Suprapubic skin (tissue), 4 donors: ENCODE data around the gene SLC6A11. TPM values are rescaled to one million over a fixed set of nuclear protein-coding genes. Genes with fewer than 3 reads are reported as not detected.

Experiments
- DNase-seq, 2 donors: peaks; one replicate each; pipeline ENCODE4 v3.0.0-alpha.2; 2019; ENCODE audit warnings: low spot score in 2 of 2
- H3K27ac ChIP-seq: fragments of 200-600 bp; sonication (generic); one replicate; pipeline ENCODE4 v1.5.1; 2019
- H3K27me3 ChIP-seq: fragments of 200-600 bp; sonication (generic); one replicate; pipeline ENCODE4 v1.5.1; 2019
- H3K36me3 ChIP-seq: fragments of 200-600 bp; sonication (generic); one replicate; pipeline ENCODE4 v1.5.1; 2019
- H3K4me1 ChIP-seq: fragments of 200-600 bp; sonication (generic); one replicate; pipeline ENCODE4 v1.5.1; 2019
- H3K4me3 ChIP-seq: fragments of 200-600 bp; sonication (generic); one replicate; pipeline ENCODE4 v1.5.1; 2019; ENCODE audit warnings: mild to moderate bottlenecking
- H3K9me3 ChIP-seq: fragments of 200-600 bp; sonication (generic); one replicate; pipeline ENCODE4 v1.5.1; 2019
- EP300 ChIP-seq: sonication (generic); formaldehyde crosslinking; IDR thresholded peaks from one replicate; pipeline ENCODE4 v1.6.1; 2017; ENCODE audit warnings: antibody characterized with exemption
- POLR2A ChIP-seq, 2 donors: fragments of 450-650 bp; IDR thresholded peaks; one replicate each; pipeline ENCODE4 v1.6.1; 2017; ENCODE audit warnings: antibody characterized with exemption in 2 of 2, mild to moderate bottlenecking in 2 of 2, moderate library complexity in 2 of 2
- POLR2AphosphoS5 ChIP-seq, 3 donors: sonication (generic); formaldehyde crosslinking; IDR thresholded peaks; one replicate each; pipeline ENCODE4 v1.6.1; 2017; ENCODE audit warnings: antibody characterized with exemption in 3 of 3
- WGBS: methylation state at CpG from one replicate; pipeline ENCODE4 v1.1.5; 2018; 5-methylcytosine and 5-hydroxymethylcytosine counted together
- total RNA-seq, 4 donors: library from RNA; depleted of rRNA; stranded (reverse); fragments of >200 nt; gene quantifications; one replicate each; pipeline ENCODE4 v1.1.0, GENCODE V29; 2016
- TF ChIP-seq, protein P1 (sequence below), 2 donors: fragments of 200-600 bp in 1 of 2; fragments of 450-650 bp in 1 of 2; sonication (generic) in 1 of 2; IDR thresholded peaks; one replicate each; pipeline ENCODE4 v1.5.1; 2016 to 2019; ENCODE audit warnings: antibody characterized with exemption in 2 of 2, mild to moderate bottlenecking in 1 of 2, moderate library complexity in 1 of 2

SLC6A11 gene
- total RNA-seq, 4 donors from 2014 or later = 4.3 to 7.9 (median 6.2) TPM

- DNase-seq = no peak
- TF ChIP-seq, protein P1, sequence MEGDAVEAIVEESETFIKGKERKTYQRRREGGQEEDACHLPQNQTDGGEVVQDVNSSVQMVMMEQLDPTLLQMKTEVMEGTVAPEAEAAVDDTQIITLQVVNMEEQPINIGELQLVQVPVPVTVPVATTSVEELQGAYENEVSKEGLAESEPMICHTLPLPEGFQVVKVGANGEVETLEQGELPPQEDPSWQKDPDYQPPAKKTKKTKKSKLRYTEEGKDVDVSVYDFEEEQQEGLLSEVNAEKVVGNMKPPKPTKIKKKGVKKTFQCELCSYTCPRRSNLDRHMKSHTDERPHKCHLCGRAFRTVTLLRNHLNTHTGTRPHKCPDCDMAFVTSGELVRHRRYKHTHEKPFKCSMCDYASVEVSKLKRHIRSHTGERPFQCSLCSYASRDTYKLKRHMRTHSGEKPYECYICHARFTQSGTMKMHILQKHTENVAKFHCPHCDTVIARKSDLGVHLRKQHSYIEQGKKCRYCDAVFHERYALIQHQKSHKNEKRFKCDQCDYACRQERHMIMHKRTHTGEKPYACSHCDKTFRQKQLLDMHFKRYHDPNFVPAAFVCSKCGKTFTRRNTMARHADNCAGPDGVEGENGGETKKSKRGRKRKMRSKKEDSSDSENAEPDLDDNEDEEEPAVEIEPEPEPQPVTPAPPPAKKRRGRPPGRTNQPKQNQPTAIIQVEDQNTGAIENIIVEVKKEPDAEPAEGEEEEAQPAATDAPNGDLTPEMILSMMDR (IDR thresholded peaks at IDR 0.05) = no peak
- no peak for TF ChIP-seq POLR2AphosphoS5 (IDR thresholded peaks at IDR 0.05)
- TF ChIP-seq POLR2A (IDR thresholded peaks at IDR 0.05) = no peak
- TF ChIP-seq EP300 = no peak
- 68% methylated on average over 1 of the region's 1 CpG for WGBS
Observed at GRCh38 chr3:10808130-10808735, 7.8 kb upstream of the SLC6A11 start.

DNA sequence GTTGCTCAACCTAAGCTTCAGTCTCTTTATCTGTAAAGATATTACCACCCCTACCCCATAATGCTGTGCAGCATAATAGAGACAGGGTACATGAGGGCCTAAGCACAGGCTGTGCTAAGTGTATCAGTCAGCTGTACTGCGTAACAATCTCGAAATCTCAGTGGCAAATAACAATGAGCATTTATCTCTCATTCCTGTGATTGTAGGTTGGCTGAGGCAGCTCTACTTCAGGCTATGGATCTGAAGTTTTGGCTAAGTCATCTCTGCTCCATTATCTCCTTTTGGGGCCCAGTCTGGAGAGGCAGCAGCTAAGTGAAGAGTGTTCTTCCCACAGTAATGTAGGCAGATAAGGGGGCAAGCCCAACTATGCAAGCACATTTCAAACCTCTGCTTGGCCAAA is 7.1 kb upstream of the SLC6A11 start:
- 92% methylated on average over 2 of the region's 2 CpGs for WGBS
- Histone ChIP-seq H3K36me3 (no peaks in the 10 kb centered on the region), H3K4me3 (no peak overlapping the region), H3K4me1 (peaks cover 8% of the 10 kb centered on the region), H3K27me3 (no peaks in the 10 kb centered on the region), H3K9me3 (no peaks in the 10 kb centered on the region), H3K27ac (no peak overlapping the region)
- no peak for TF ChIP-seq POLR2A (IDR thresholded peaks at IDR 0.05)
- TF ChIP-seq, protein P1 (IDR thresholded peaks at IDR 0.05) = no peak
- no peak for TF ChIP-seq POLR2AphosphoS5 (IDR thresholded peaks at IDR 0.05)
- TF ChIP-seq EP300 = no peak
- DNase-seq = no peak

More at GRCh38 chr3:10808130-10808735, 7.8 kb upstream of the SLC6A11 start:
- peaks cover 16% of the 10 kb centered on the region for H3K4me1 ChIP-seq
- H3K27me3 ChIP-seq = no peaks in the 10 kb centered on the region
- no peak overlapping the region for H3K27ac ChIP-seq
- H3K36me3 ChIP-seq = no peaks in the 10 kb centered on the region
- no peak overlapping the region for H3K4me3 ChIP-seq
- H3K9me3 ChIP-seq = no peaks in the 10 kb centered on the region

DNA sequence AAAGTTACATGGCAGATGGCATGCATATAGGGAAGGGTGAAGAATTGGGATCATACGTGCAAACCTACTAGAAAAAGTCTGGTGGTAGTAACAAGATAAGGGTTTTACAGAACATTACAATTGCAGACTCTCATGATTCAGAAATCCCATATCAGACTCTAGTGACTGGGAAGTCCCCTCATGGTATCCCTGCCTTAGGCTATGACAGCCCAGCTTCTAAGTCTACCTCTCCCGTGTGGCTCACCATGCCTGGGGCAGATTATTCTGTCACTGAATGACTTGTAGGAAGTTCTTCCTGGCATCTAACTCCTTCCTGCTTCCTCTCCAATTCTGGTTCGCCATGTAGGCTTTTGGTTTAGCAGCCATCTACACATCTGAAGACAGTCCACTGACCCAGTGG is 5.7 kb upstream of the SLC6A11 start:
- no peaks in the 10 kb centered on the region for H3K4me1 ChIP-seq
- H3K9me3 ChIP-seq = no peaks in the 10 kb centered on the region
- DNase-seq = no peak
- H3K27me3 ChIP-seq = peaks cover 9% of the 10 kb centered on the region
- TF ChIP-seq, protein P1 (IDR thresholded peaks at IDR 0.05) = no peak
- TF ChIP-seq POLR2A (IDR thresholded peaks at IDR 0.05) (no peak), EP300 (no peak), POLR2AphosphoS5 (IDR thresholded peaks at IDR 0.05) (no peak)
- no peak overlapping the region for H3K4me3 ChIP-seq
- no peaks in the 10 kb centered on the region for H3K36me3 ChIP-seq
- H3K27ac ChIP-seq = no peak overlapping the region
- whole genome bisulfite sequencing = 73% methylated on average over 3 of the region's 3 CpGs

DNA sequence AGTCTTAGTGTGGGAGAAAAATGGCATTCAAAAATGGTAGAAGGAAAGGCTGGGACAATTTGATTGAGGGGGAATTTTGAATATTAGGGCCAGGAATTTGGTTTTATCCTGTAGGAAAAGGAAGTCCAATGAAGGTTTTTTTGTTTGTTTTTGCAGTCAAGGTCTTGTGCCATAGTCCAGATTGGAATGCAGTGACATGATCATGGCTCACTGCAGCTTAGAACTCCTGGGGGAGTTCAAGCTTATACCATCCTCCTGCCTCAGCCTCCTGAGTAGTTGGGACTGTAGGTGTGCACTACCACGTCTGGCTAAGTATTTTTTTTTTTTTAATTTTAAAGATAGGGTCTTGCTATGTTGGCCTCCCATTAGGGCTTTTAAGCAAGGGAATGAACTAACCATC is 2.6 kb upstream of the SLC6A11 start:
- Histone ChIP-seq H3K27me3 (peaks cover 30% of the 10 kb centered on the region), H3K27ac (no peak overlapping the region), H3K36me3 (no peaks in the 10 kb centered on the region), H3K4me3 (no peak overlapping the region), H3K9me3 (no peaks in the 10 kb centered on the region), H3K4me1 (peaks cover 11% of the 10 kb centered on the region)
- TF ChIP-seq EP300 = no peak
- TF ChIP-seq, protein P1 (IDR thresholded peaks at IDR 0.05) = no peak
- no peak for TF ChIP-seq POLR2A (IDR thresholded peaks at IDR 0.05)
- no peak for DNase-seq
- WGBS = 73% methylated on average over 1 of the region's 1 CpG

DNA sequence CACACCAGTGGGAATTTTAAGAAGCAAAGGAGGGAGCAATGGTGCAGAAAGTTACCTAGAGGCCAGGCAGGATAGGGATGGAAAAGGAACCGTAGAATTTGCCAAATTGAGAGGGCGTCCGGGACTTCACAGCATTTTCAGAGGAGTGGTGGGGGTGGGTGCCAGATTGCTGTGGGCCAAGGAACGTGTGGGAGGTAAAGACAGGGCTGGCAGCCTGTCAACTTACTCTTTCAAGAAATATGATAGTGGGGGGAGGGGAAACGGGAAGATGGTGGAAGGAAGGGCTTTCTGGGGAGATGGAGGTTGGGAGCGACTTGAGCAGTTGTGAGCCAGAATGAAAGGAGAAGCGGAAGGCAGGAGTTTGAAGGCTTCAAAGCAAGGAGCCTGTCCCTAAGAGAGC is 1.4 kb upstream of the SLC6A11 start:
- Histone ChIP-seq H3K4me3 (no peak overlapping the region), H3K36me3 (no peaks in the 10 kb centered on the region), H3K4me1 (peaks cover 11% of the 10 kb centered on the region), H3K9me3 (no peaks in the 10 kb centered on the region), H3K27ac (no peak overlapping the region), H3K27me3 (peaks cover 30% of the 10 kb centered on the region)
- no peak for DNase-seq
- TF ChIP-seq, protein P1 (IDR thresholded peaks at IDR 0.05) = no peak
- TF ChIP-seq POLR2AphosphoS5 (IDR thresholded peaks at IDR 0.05) (no peak), EP300 (no peak), POLR2A (IDR thresholded peaks at IDR 0.05) (no peak)
- WGBS = 49% methylated on average over 7 of the region's 7 CpGs
